ENCODE measurements around the gene CNTNAP2.

- no peak for TF ChIP-seq EZH2 (IDR thresholded peaks at IDR 0.05; ENCODE audit: borderline replicate concordance, low read depth, low read length, poor library complexity, severe bottlenecking)
- no peak for TF ChIP-seq CTCF (conservative IDR thresholded peaks at IDR 0.05; ENCODE audit: low read depth, low read length)
Measured at GRCh38 chr7:146172112-146172511, 55.5 kb downstream of the CNTNAP2 start.
